IPS-15b (cell line): ENCODE measurements around the gene PHLPP2.

Source experiments
- H3K27me3 ChIP-seq: one replicate; pipeline ENCODE4 v1.6.1; 2013; ENCODE audit warnings: low read length; ENCODE audit not compliant: control insufficient read depth, insufficient read depth
- H3K36me3 ChIP-seq: one replicate; pipeline ENCODE4 v1.6.1; 2013; ENCODE audit warnings: low read length; ENCODE audit not compliant: control insufficient read depth, insufficient read depth
- H3K4me1 ChIP-seq: one replicate; pipeline ENCODE4 v1.6.1; 2013; ENCODE audit warnings: mild to moderate bottlenecking, low read length; ENCODE audit not compliant: control insufficient read depth, insufficient read depth
- H3K4me3 ChIP-seq: one replicate; pipeline ENCODE4 v1.5.1; 2013; ENCODE audit warnings: low read depth, low read length
- H3K9ac ChIP-seq: one replicate; pipeline ENCODE4 v1.6.1; 2013; ENCODE audit warnings: low read depth, mild to moderate bottlenecking, low read length
- H3K9me3 ChIP-seq: one replicate; pipeline ENCODE4 v1.6.1; 2013; ENCODE audit warnings: mild to moderate bottlenecking, low read length; ENCODE audit not compliant: control insufficient read depth, insufficient read depth

The PHLPP2 gene

DNA sequence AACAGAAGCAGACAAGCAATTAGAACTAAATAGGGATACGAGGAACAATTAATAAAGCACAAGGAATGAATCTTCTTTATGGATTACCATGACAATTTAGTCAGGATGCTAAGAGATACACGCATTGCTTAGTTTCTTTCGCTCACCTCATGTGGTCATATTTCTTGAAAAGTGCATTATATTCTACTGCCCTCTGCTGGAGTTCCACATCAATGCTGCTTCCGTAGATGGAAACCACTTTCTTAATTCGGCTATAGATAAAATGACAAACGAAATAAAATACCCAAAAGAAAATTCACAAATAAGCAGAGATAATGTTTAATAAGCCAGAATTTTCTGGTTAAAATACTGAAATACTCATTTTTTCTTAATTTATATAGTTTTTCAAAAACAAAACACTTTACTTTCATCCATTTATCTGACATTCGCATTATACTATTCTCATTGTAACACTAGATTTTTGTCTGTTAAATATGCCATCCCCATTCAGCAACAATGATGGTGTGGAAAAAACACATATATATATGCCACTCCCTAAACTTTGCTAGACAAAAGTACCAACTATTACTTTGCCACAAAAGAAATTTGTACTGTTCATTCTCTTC is 22.0 kb upstream of the PHLPP2 start:
- no peaks in the 10 kb centered on the region for H3K9me3 ChIP-seq
- no peaks in the 10 kb centered on the region for H3K4me1 ChIP-seq
- H3K4me3 ChIP-seq, result no peak overlapping the region
- no peak overlapping the region for H3K9ac ChIP-seq
- peaks cover 22% of the 10 kb centered on the region for H3K36me3 ChIP-seq
- no peaks in the 10 kb centered on the region for H3K27me3 ChIP-seq

DNA sequence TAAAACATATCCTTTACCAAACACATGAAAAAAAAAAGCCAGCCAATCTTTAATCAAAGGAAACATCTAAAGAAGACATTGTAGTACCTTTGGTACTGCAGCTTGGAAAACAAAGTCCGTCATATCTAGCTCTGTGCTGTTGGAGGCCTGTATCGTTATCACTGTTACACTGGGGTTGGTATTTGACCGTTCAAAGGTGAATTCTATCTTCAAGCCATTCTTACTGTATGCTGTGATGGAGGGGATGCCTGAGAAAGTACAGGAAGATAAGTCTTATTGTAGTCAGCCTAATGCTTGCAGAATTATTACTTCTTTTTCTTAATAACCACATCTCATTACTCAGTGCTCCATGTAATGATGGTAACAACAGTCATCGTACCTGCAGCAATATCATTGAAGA is 14.4 kb upstream of the PHLPP2 start:
- H3K36me3 ChIP-seq, result peaks cover 25% of the 10 kb centered on the region

DNA sequence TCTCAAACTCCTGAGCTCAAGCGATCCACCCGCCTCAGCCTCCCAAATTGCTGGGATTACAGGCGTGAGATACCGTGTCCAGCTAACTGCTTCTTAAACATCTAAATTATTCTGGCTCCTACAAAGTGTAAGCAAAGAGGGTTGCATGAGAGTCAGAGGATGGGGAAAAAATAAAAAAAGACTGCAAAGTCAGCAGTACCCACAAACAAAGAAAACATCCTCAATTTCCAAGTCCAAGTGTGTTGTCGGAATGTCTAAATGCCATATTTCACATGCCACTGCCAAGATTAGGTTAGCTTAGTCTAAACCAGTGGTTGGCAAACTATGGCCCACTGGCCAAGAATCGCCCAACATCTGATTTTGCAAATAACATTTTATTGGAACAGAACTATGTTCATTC is 13.0 kb upstream of the PHLPP2 start:
- Histone ChIP-seq H3K4me1 (no peaks in the 10 kb centered on the region), H3K36me3 (peaks cover 36% of the 10 kb centered on the region), H3K27me3 (no peaks in the 10 kb centered on the region), H3K9me3 (no peaks in the 10 kb centered on the region), H3K4me3 (no peak overlapping the region), H3K9ac (no peak overlapping the region)

More for the DNA sequence above, 14.4 kb upstream of the PHLPP2 start:
- no peak overlapping the region for H3K4me3 ChIP-seq
- no peak overlapping the region for H3K9ac ChIP-seq
- H3K4me1 ChIP-seq, result no peaks in the 10 kb centered on the region
- H3K9me3 ChIP-seq, result no peaks in the 10 kb centered on the region
- no peaks in the 10 kb centered on the region for H3K27me3 ChIP-seq

DNA sequence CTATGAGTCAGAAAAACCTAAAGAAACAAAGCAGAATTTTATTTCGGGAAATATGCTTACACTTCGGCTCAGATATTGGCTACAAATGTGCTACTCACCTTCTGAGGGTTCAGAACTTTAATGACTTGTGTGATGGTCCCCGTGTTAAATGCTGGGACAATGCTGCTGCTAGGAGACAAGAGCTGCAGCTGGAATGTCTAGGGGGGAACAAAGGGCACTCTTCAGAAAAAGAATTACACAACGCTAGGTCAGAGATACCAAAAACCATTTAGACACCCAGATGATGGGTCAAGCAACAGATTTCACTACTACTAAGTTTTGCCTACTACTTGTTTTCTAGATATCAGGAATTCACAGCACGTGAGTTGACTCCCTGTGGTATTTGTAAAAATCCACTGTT is 10.0 kb upstream of the PHLPP2 start:
- Histone ChIP-seq H3K4me3 (no peak overlapping the region), H3K9ac (no peak overlapping the region), H3K4me1 (no peaks in the 10 kb centered on the region), H3K27me3 (no peaks in the 10 kb centered on the region), H3K36me3 (peaks cover 40% of the 10 kb centered on the region), H3K9me3 (no peaks in the 10 kb centered on the region)

DNA sequence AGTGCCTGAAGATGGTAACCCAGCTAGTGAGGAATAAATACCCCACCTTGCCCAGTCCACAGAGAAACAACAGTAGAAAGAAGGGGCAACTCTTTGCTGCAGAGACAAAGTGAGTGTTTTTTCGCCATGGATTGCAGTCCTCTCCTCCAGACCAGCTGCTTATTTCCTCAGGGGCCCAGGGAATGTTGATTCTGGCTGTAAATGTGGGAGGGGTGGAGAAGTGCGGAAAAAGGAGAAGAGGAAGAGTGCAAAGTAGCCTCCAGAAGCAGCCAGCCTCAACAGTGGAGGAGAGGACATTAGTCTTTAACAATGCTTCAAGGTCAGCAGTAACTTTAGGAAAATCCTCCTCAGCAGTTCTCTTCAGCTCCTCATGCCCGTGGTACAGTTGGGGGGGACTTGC is 8.1 kb upstream of the PHLPP2 start:
- H3K4me1 ChIP-seq, result no peaks in the 10 kb centered on the region
- no peaks in the 10 kb centered on the region for H3K27me3 ChIP-seq
- H3K4me3 ChIP-seq, result no peak overlapping the region
- no peaks in the 10 kb centered on the region for H3K9me3 ChIP-seq
- peaks cover 26% of the 10 kb centered on the region for H3K36me3 ChIP-seq
- no peak overlapping the region for H3K9ac ChIP-seq

DNA sequence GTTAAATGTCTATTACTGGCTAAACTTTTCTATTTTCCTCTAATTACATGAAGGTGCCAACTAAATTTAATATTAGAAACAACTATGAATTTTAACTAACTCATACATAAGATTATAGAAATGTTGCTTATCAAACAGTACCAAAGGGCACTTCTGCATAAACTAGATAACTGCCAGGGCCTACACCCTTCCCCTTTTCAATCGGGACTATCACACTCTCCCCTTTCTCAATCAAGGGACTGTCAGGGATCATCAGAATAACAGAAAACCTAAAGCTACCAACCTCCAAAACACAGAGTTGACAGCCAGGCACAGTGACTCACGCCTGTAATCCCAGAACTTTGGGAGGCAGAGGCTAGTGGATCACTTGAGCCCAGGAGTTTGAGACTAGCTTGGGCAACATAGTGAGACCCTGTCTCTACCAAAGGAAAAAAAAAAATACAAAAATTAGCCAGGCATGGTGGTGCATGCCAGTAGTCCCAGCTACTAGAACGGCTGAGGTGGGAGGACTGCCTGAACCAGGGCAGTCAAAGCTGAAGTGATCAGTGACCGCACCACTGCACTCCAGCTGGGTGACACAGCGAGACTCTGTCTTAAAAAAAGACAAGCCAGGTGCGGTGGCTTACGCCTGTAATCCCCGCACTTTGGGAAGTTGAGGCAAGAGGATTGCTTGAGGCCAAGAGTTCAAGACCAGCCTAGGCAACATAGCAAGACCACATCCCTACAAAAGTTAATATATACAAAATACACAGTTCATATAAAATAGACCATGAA is 3.2 kb upstream of the PHLPP2 start:
- H3K4me3 ChIP-seq, result no peak overlapping the region
- no peak overlapping the region for H3K9ac ChIP-seq
- peaks cover 7% of the 10 kb centered on the region for H3K36me3 ChIP-seq
- peaks cover 15% of the 10 kb centered on the region for H3K27me3 ChIP-seq
- no peaks in the 10 kb centered on the region for H3K9me3 ChIP-seq
- H3K4me1 ChIP-seq, result no peaks in the 10 kb centered on the region

DNA sequence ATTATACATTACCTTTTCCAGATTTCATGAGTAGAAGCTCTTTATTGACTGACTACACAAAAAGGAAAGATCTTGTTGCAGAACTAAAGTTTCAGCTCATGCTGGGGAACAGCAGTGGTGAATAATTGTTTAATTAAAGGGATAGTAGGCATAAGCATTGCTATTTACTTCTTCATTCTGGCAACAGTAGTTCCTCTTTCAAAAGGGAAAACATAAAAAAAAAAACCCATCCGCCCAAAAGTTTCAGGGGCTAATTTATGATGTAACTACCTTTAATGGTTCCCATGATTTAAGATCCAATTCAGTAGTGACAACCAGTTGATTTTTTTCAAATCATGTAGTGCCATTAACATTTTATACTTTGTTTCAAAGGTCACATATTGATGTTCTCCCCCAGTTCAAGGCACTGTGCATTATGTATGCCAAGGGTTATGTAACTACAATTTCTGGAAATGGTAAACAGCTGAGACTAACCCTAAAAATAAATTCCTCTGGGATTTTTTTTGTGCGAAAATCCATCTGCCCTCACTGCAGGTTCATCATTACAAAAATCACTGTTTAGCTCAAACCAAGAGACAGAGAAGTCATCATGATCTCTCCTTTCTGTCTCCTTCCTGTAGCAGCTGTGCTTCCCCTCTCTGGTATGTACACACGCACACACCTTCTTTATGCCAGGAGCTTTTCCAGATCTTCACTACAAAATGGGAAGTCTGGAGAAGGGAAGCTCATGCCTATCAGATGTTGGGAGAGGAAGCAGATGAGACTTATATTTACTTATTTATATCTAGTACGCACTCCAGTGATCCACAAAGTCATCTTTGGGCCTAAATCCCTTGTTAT is 2.2 kb upstream of the PHLPP2 start:
- peaks cover 3% of the 10 kb centered on the region for H3K4me1 ChIP-seq
- no peak overlapping the region for H3K4me3 ChIP-seq
- H3K9ac ChIP-seq, result no peak overlapping the region
- no peaks in the 10 kb centered on the region for H3K36me3 ChIP-seq
- H3K27me3 ChIP-seq, result peaks cover 15% of the 10 kb centered on the region
- H3K9me3 ChIP-seq, result no peaks in the 10 kb centered on the region

DNA sequence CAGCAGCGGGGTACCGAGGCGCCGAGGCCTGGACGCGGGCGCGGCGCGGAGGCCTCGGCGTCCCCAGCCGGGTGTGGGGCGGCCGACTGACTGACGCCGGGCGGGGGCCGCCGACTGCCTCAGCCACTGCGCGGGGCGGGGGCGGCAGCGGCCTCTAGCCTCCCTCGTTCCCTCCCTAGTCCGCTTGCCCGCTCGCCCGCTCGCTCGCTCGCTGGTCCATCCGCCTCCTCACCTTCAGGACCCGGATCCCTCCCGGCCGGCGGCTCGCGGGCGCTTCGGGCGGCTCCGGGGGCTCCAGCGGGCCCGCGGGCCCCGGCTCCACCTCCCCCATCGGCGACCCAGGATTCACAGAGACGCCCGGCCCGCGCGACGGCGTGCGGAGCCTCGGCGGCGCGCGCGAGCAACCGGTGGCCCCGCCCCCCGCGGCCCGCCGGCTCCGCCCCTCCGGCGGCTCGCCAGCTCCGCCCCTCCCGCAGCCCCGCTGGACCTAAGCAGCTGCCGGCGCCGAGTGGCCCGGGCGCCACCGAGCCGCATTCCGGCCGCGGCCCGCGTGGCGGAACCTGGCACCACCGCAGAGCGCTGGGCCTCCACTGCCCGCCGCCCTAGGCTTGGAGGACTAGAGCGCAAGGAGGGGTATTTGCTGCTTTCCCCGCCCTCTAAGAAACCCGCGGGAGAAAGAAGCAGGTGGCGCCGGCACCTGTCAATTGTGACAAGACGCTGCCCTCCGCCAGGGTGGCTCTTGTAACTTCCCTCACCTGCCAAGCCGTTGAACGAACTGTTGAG is 773 bp downstream of the PHLPP2 start:
- Histone ChIP-seq H3K9ac (no peak overlapping the region), H3K9me3 (no peaks in the 10 kb centered on the region), H3K27me3 (peaks cover 15% of the 10 kb centered on the region), H3K4me1 (peaks cover 6% of the 10 kb centered on the region), H3K4me3 (peak overlapping the region; percentile 73), H3K36me3 (no peaks in the 10 kb centered on the region)

DNA sequence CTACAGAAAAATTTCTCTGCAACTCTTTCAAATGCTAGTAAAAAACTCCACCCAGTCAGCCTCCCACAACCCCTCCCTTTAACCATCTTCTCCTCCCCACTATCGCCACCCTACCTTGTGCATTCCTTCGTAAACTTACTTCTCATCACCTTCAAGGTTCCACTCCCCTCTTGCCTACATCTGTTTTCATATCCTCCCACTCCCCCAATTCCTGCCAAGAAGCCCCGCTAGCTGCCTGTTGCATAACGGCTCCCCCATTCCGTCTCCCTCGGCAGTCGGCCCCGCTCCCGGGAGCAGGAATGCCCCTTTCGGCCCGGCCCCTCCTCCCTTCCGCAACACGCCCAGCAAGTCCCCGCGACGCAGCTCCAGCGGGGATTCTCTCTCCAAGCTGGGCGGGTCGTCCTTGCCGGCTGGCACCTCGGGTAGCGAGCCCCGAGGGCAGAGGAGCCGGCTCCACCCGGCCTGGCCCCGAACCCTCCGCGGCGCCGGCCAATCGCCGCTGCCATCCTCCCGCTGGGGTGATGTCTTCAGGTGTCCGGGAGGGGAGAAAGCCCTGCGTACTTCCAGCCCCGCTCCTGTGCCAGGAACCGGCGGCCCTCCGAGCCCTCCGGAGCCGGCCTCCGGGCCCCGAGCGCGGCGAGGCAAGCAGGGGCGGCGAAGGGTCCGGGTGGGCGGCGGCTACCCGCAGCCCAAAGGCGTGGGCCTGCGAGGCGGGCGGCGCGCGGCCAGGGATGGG is 1.5 kb downstream of the PHLPP2 start:
- Histone ChIP-seq H3K9ac (peak overlapping the region; percentile 47), H3K36me3 (no peaks in the 10 kb centered on the region), H3K4me3 (peak overlapping the region; percentile 73), H3K27me3 (peaks cover 15% of the 10 kb centered on the region), H3K9me3 (no peaks in the 10 kb centered on the region), H3K4me1 (peaks cover 6% of the 10 kb centered on the region)

DNA sequence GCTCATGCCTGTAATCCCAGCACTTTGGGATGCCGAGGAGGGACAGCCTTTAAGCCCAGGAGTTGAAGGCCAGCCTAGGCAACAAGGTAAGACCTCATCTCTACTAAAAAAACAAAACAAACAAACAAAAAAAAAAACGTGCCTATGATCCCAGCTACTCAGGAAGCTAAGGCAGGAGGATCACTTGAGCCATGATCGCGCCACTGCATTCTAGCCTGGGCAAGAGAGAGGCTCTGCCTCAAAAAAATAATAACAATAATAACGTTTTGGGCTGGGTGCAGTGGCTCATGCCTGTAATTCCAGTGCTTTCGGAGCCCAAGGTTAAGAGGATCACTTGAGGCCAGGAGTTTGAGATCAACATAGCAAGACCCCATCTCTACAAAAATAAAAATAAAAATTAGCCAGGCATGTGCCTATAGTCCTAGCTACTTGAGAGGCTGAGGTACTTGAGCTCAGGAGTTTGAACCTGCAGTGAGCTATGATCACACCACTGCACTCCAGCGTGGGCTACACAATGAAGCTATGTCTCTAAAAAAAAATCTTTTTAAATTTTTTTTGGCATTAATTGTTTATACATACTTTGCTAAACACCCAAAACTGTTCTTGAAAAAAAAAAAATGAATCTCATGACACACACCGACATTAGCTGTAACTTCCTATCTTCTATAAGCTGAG is 3.3 kb downstream of the PHLPP2 start:
- no peak overlapping the region for H3K9ac ChIP-seq
- H3K9me3 ChIP-seq, result no peaks in the 10 kb centered on the region
- peaks cover 6% of the 10 kb centered on the region for H3K4me1 ChIP-seq
- no peak overlapping the region for H3K4me3 ChIP-seq
- H3K27me3 ChIP-seq, result peaks cover 15% of the 10 kb centered on the region
- H3K36me3 ChIP-seq, result no peaks in the 10 kb centered on the region
